Activated B cell treated with CpG ODN at 0.5 μM for 24 hours (primary cell): ENCODE results near the gene ABHD17B. TPM values are rescaled to one million over a fixed set of nuclear protein-coding genes. Genes with fewer than 3 reads are reported as not detected.

Experiments
- ATAC-seq: fragments of 200-7000 bp; cut with Tn5 transposase; one replicate; pipeline ENCODE4 v1.10.0; 2021; ENCODE audit warnings: low read depth, mild to moderate bottlenecking, moderate library complexity
- CTCF ChIA-PET: fragments of 350-600 bp; sonication (Branson Sonifier 250); formaldehyde crosslinking; loops from one replicate; lab custom pipeline; 2021; ENCODE audit warnings: antibody characterized with exemption; lab: Charles Lee
- POLR2A ChIA-PET: fragments of 350-600 bp; sonication (Branson Sonifier 250); formaldehyde crosslinking; loops from one replicate; lab custom pipeline; 2021; ENCODE audit warnings: antibody characterized with exemption; lab: Charles Lee
- DNase-seq: peaks from one replicate; pipeline ENCODE4 v3.0.0; 2022
- H3K27ac Mint-ChIP-seq: one replicate; pipeline ENCODE4 v1.8.0; 2020; ENCODE audit warnings: mixed read lengths
- H3K27me3 Mint-ChIP-seq: one replicate; pipeline ENCODE4 v1.8.0; 2021; ENCODE audit warnings: mixed read lengths
- H3K36me3 Mint-ChIP-seq: one replicate; pipeline ENCODE4 v1.8.0; 2021; ENCODE audit warnings: low read depth, mixed read lengths
- H3K4me1 Mint-ChIP-seq: one replicate; pipeline ENCODE4 v1.8.0; 2021; ENCODE audit warnings: mixed read lengths
- H3K4me3 Mint-ChIP-seq: one replicate; pipeline ENCODE4 v1.8.0; 2020; ENCODE audit warnings: mild to moderate bottlenecking, mixed read lengths
- H3K9me3 Mint-ChIP-seq: one replicate; pipeline ENCODE4 v1.8.0; 2020; ENCODE audit warnings: mixed read lengths
- CTCF ChIP-seq: fragments of 200-600 bp; IDR thresholded peaks from one replicate; pipeline ENCODE4 v1.8.0; 2022; ENCODE audit warnings: antibody characterized with exemption, mild to moderate bottlenecking
- intact Hi-C: fragments of 100-400 bp; cut with micrococcal nuclease; formaldehyde crosslinking; loops from one replicate; pipeline ENCODE4 v1.15.1; 2024
- total RNA-seq: library from RNA; stranded (reverse); gene quantifications from 2 replicates; pipeline ENCODE4 v1.2.3, GENCODE V29; 2022

Gene ABHD17B
- total RNA-seq, 1 donor from 2014 or later, result 18.6 TPM

- CTCF ChIA-PET, result interaction anchor here (0.6 to 5.8 kb wide), 11 partner anchors 9 to 217 kb away, joined by 3 to 52 read pairs (median 6); no protein-coding TSS in a partner anchor
- Mint-ChIP-seq H3K36me3 (no peaks in the 10 kb centered on the region), H3K27me3 (no peaks in the 10 kb centered on the region), H3K4me1 (peaks cover 31% of the 10 kb centered on the region), H3K9me3 (no peaks in the 10 kb centered on the region), H3K27ac (no peak overlapping the region), H3K4me3 (no peak overlapping the region)
- intact Hi-C loops, result no loop called here
- ATAC-seq (no peak), DNase-seq (no peak)
- POLR2A ChIA-PET, result interaction anchor here (1.2 kb wide), 1 partner anchor 89 kb away, joined by 3 read pairs; no protein-coding TSS in a partner anchor
- no peak for TF ChIP-seq CTCF
These were observed 90.5 kb downstream of the ABHD17B start for GRCh38 chr9:71820403-71820921.

DNA sequence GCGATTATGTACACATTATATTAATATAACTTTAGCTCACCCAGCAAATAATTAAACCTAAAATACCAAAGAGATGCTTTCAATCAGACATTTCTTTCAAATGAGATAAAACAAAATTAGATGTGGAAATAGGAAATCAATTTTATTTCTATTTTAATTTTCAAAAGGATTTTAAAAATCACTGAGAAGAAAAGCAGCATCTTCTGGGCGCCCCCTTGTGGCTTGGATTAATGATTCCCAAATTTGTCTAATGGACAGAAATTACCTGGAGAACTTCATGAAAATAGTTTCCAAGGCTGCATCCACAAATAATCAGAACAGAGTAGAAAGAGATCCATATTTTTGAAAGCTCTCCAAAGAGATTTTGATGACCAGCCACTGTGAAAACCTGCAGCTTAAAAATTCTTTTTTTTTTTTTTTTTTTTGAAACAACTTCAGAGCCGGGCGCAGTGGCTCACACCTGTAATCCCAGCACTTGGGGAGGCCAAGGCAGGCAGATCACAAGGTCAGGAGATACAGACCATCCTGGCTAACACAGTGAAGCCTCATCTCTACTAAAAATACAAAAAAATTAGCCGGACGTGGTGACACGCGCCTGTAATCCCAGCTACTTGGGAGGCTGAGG is 91.8 kb downstream of the ABHD17B start:
- CTCF ChIA-PET, result interaction anchor here (0.6 to 5.8 kb wide), 34 partner anchors 8 to 534 kb away, joined by 3 to 52 read pairs (median 5); partner anchors contain the start of genes ABHD17B and C9orf85
- peak; percentile 59 for TF ChIP-seq CTCF
- H3K4me3 Mint-ChIP-seq, result no peak overlapping the region
- ATAC-seq, result no peak
- H3K36me3 Mint-ChIP-seq, result no peaks in the 10 kb centered on the region
- peaks cover 31% of the 10 kb centered on the region for H3K4me1 Mint-ChIP-seq
- H3K27ac Mint-ChIP-seq, result no peak overlapping the region
- DNase-seq, result no peak
- POLR2A ChIA-PET, result interaction anchor here (0.6 to 1.5 kb wide), 4 partner anchors 16 to 87 kb away, joined by 3 to 7 read pairs (median 4); no protein-coding TSS in a partner anchor
- intact Hi-C loops, result loop anchor here (1.0 to 5.0 kb wide), 7 partner anchors 12 to 215 kb away; partner anchors contain the start of genes ABHD17B and C9orf85
- H3K9me3 Mint-ChIP-seq, result no peaks in the 10 kb centered on the region
- H3K27me3 Mint-ChIP-seq, result no peaks in the 10 kb centered on the region

DNA sequence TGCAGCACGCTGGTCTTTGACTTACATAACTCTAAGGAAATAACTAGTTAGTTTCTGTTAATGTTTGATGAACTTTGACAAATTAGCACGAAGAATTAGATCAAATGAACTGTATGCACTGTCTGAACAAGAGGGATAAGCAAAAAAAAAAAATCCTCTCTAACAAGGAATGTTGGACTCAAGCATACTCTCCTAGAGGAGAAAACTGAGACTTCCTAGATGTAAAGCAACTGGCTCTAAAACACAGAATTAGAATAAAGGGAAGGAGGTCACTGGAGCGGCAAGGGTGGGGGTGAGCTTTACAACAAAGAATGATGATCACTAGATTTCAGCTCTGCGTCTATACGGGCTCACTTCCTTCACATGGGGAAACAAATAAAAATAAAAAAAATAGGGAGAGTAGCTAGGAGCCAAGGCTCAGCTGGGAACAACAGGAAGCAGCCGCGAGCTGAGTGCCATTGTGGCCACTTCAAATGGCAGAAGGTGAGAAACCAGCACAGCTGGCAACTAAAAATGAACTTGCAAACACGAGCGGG is 94.0 kb downstream of the ABHD17B start:
- intact Hi-C loops, result loop anchor here (5.0 kb wide), 1 partner anchor 100 kb away; no protein-coding TSS in a partner anchor
- ATAC-seq (no peak), DNase-seq (no peak)
- Mint-ChIP-seq H3K27me3 (no peaks in the 10 kb centered on the region), H3K9me3 (no peaks in the 10 kb centered on the region), H3K27ac (no peak overlapping the region), H3K4me3 (peak overlapping the region; percentile 26), H3K36me3 (no peaks in the 10 kb centered on the region), H3K4me1 (peaks cover 35% of the 10 kb centered on the region)
- TF ChIP-seq CTCF, result no peak
- POLR2A ChIA-PET, result interaction anchor here (0.6 to 2.3 kb wide), 3 partner anchors 34 to 61 kb away, joined by 3 to 11 read pairs (median 5); partner anchors contain the start of gene CEMIP2
- CTCF ChIA-PET, result interaction anchor here (0.6 to 5.8 kb wide), 13 partner anchors 10 to 553 kb away, joined by 3 to 52 read pairs (median 5); partner anchors contain the start of gene CEMIP2

Other genes with a start within 250 kb of the ABHD17B start
- gene CEMIP2, start 142.7 kb downstream of the ABHD17B start, total RNA-seq, result 21.3 and 25.5 TPM in 2 replicates
- gene C9orf85, start 446 bp upstream of the ABHD17B start, total RNA-seq, result 9.5 and 9.8 TPM in 2 replicates
- not detected in 2 replicates for gene C9orf57, start 149.4 kb upstream of the ABHD17B start, total RNA-seq
- gene GDA, start 238.2 kb upstream of the ABHD17B start, total RNA-seq, result 0.18 TPM in 1 of 2 replicates, not detected in the other